IMR-90 (cell line): ENCODE results near the gene FAM219A. TPM values are rescaled to one million over a fixed set of nuclear protein-coding genes. Genes with fewer than 3 reads are reported as not detected.

Source experiments
- ATAC-seq: fragments of 200-7000 bp; cut with Tn5 transposase; 2 replicates; pipeline ENCODE4 v1.9.1; 2020; ENCODE audit warnings: low read depth, mild to moderate bottlenecking, moderate library complexity
- BruUV-seq: library from RNA; stranded (reverse); fragments of 400-500 nt; replicated peaks from 2 replicates; lab custom pipeline; 2021; lab: Mats Ljungman, UMichigan
- CTCF ChIA-PET: fragments of 300-600 bp; formaldehyde crosslinking; extraction: SDS; loops from one replicate; lab custom pipeline; 2021; ENCODE audit warnings: antibody characterized with exemption; lab: Yijun Ruan, JAX
- POLR2A ChIA-PET: fragments of 300-600 bp; sonication (Branson Sonifier 250); formaldehyde crosslinking; loops from one replicate; lab custom pipeline; 2022; ENCODE audit warnings: antibody characterized with exemption; ENCODE audit not compliant: unreplicated experiment; lab: Charles Lee
- DNase-seq: peaks from one replicate; pipeline ENCODE4 v3.0.0; 2013
- H2AFZ ChIP-seq: replicated peaks from 2 replicates; pipeline ENCODE3; 2013; ENCODE audit warnings: low read length, mild to moderate bottlenecking; ENCODE audit not compliant: poor library complexity
- H2AK5ac ChIP-seq: 2 replicates; pipeline ENCODE4 v1.6.1; 2013; ENCODE audit warnings: low read depth, low read length, inconsistent platforms
- H2AK9ac ChIP-seq: replicated peaks from 2 replicates; pipeline ENCODE3; 2013; ENCODE audit warnings: mild to moderate bottlenecking, low read depth, low read length, moderate library complexity; ENCODE audit not compliant: poor library complexity
- H2BK120ac ChIP-seq: 2 replicates; pipeline ENCODE4 v1.6.1; 2013; ENCODE audit warnings: low read depth, low read length, inconsistent platforms
- H2BK15ac ChIP-seq: 3 replicates; pipeline ENCODE4 v1.6.1; 2013; ENCODE audit warnings: low read depth, low read length, inconsistent platforms
- H2BK20ac ChIP-seq: 2 replicates; pipeline ENCODE4 v1.6.1; 2013; ENCODE audit warnings: low read depth, mild to moderate bottlenecking, inconsistent platforms, low read length, moderate library complexity
- H2BK5ac ChIP-seq: 2 replicates; pipeline ENCODE4 v1.6.1; 2013; ENCODE audit warnings: mild to moderate bottlenecking, low read depth, low read length, inconsistent platforms; ENCODE audit not compliant: poor library complexity, severe bottlenecking
- H3K14ac ChIP-seq: replicated peaks from 2 replicates; pipeline ENCODE4 v1.6.1; 2013; ENCODE audit warnings: low read depth, low read length, inconsistent platforms
- H3K18ac ChIP-seq: 2 replicates; pipeline ENCODE4 v1.6.1; 2013; ENCODE audit warnings: low read depth, low read length, control low read depth
- H3K23ac ChIP-seq: 2 replicates; pipeline ENCODE4 v1.6.1; 2013; ENCODE audit warnings: low read depth, low read length, inconsistent platforms
- H3K27ac ChIP-seq: 2 replicates; pipeline ENCODE4 v1.5.1; 2013; ENCODE audit warnings: mild to moderate bottlenecking, control low read depth, low read length; ENCODE audit not compliant: insufficient read depth
- H3K27me3 ChIP-seq: 2 replicates; pipeline ENCODE4 v1.6.1; 2013; ENCODE audit warnings: low read length; ENCODE audit not compliant: control insufficient read depth, insufficient read depth
- H3K36me3 ChIP-seq: 2 replicates; pipeline ENCODE4 v1.6.1; 2013; ENCODE audit warnings: low read length, mixed read lengths; ENCODE audit not compliant: control insufficient read depth, insufficient read depth
- H3K4ac ChIP-seq: 2 replicates; pipeline ENCODE4 v1.6.1; 2013; ENCODE audit warnings: low read depth, low read length, inconsistent platforms
- H3K4me1 ChIP-seq: 2 replicates; pipeline ENCODE4 v1.6.1; 2013; ENCODE audit warnings: low read length, mixed read lengths; ENCODE audit not compliant: control insufficient read depth, insufficient read depth
- H3K4me2 ChIP-seq: 2 replicates; pipeline ENCODE4 v1.6.1; 2013; ENCODE audit warnings: low read depth, mild to moderate bottlenecking, control low read depth, low read length, moderate library complexity
- H3K4me3 ChIP-seq: 2 replicates; pipeline ENCODE4 v1.5.1; 2013; ENCODE audit warnings: low read depth, mild to moderate bottlenecking, control low read depth, low read length, moderate library complexity; ENCODE audit not compliant: insufficient read depth
- H3K56ac ChIP-seq: 2 replicates; pipeline ENCODE4 v1.6.1; 2013; ENCODE audit warnings: low read length, inconsistent platforms; ENCODE audit not compliant: insufficient read depth; ENCODE audit errors: extremely low read depth
- H3K79me1 ChIP-seq, 2 experiments: 2 replicates each; pipeline ENCODE4 v1.6.1; 2013; ENCODE audit warnings: low read length in 2 of 2, inconsistent platforms in 1 of 2, low read depth in 1 of 2
- H3K9ac ChIP-seq: 2 replicates; pipeline ENCODE4 v1.6.1; 2013; ENCODE audit warnings: low read depth, low read length, control low read depth
- H3K9me1 ChIP-seq: 2 replicates; pipeline ENCODE4 v1.6.1; 2013; ENCODE audit warnings: low read length, inconsistent platforms; ENCODE audit not compliant: insufficient read depth
- H3K9me3 ChIP-seq: 2 replicates; pipeline ENCODE4 v1.6.1; 2013; ENCODE audit warnings: low read length; ENCODE audit not compliant: control insufficient read depth, insufficient read depth
- H4K20me1 ChIP-seq: 2 replicates; pipeline ENCODE4 v1.6.1; 2013; ENCODE audit warnings: low read length, inconsistent platforms; ENCODE audit not compliant: insufficient read depth
- H4K5ac ChIP-seq: 2 replicates; pipeline ENCODE4 v1.6.1; 2013; ENCODE audit warnings: mild to moderate bottlenecking, low read depth, low read length, control low read depth
- H4K8ac ChIP-seq, 2 experiments: 2 replicates each; pipeline ENCODE4 v1.6.1; 2013; ENCODE audit warnings: low read depth in 2 of 2, low read length in 2 of 2, control low read depth in 1 of 2, inconsistent platforms in 1 of 2
- H4K91ac ChIP-seq: 2 replicates; pipeline ENCODE4 v1.6.1; 2013; ENCODE audit warnings: low read depth, low read length, inconsistent platforms; ENCODE audit not compliant: insufficient read depth
- ELK1 ChIP-seq: fragments of 150-350 bp; IDR thresholded peaks from 2 replicates; pipeline ENCODE4 v1.6.1; 2016; ENCODE audit warnings: low read depth, mild to moderate bottlenecking, low read length, moderate library complexity, borderline replicate concordance
- MAFK ChIP-seq: IDR thresholded peaks from 2 replicates; pipeline ENCODE4 v1.6.1; 2012; ENCODE audit warnings: low read depth, low read length, improper control_type of control experiment
- NFE2L2 ChIP-seq: fragments of 150-350 bp; IDR thresholded peaks from 2 replicates; pipeline ENCODE4 v1.6.1; 2016; ENCODE audit warnings: low read depth, mild to moderate bottlenecking, low read length
- WGBS, 2 experiments: methylation state at CpG; one replicate each; pipeline versions ENCODE4 v1.1.5 to v1.1.7; 2013; ENCODE audit warnings: missing lambda C conversion rate in 2 of 2; ENCODE audit not compliant: insufficient read length in 1 of 2; ENCODE audit errors: extremely low coverage in 2 of 2; 5-methylcytosine and 5-hydroxymethylcytosine counted together
- dilution Hi-C: fragments of 300-500 bp; cut with HindIII; formaldehyde crosslinking; loops from one replicate; pipeline ENCODE4 v1.14.3; 2018; ENCODE audit warnings: low sequenced_read_pairs; ENCODE audit not compliant: unreplicated experiment
- in situ Hi-C: fragments of 300-500 bp; cut with MboI; formaldehyde crosslinking; loops from 3 replicates; pipeline ENCODE4 v1.14.3; 2019; ENCODE audit warnings: low sequenced_read_pairs, inconsistent platforms, mixed read lengths
- intact Hi-C: fragments of 100-400 bp; cut with micrococcal nuclease; formaldehyde crosslinking; loops from 2 replicates; pipeline ENCODE4 v1.10.0; 2022
- polyA plus RNA-seq, 3 experiments: library from polyadenylated mRNA; depleted of rRNA; stranded (reverse); fragments of >200 nt; gene quantifications; 2 replicates each; pipeline ENCODE4 v1.2.3, GENCODE V29; 2012; ENCODE audit warnings: low replicate concordance in 1 of 3
- total RNA-seq: library from RNA; depleted of rRNA; stranded (reverse); fragments of >200 nt; gene quantifications from 2 replicates; pipeline ENCODE4 v1.2.3, GENCODE V29; 2012

Gene FAM219A
- total and polyA plus RNA-seq, 2 of the 4 experiments (the other 2 are of a cell fraction) = 4.8 to 20.8 TPM

GRCh38 chr9:34465468-34465867 is 7.1 kb upstream of the FAM219A start:
- TF ChIP-seq NFE2L2 (no peak), MAFK (no peak), ELK1 (no peak)
- H4K20me1 ChIP-seq = no peaks in the 10 kb centered on the region
- no CpG with 5 or more reads among the region's 1 CpG for WGBS, 2 experiments
- H4K8ac ChIP-seq = no peak overlapping the region
- H3K14ac ChIP-seq = no peak overlapping the region
- no peak overlapping the region for H2BK20ac ChIP-seq
- H3K18ac ChIP-seq = no peak overlapping the region
- CTCF ChIA-PET = no interaction called here
- no peak for ATAC-seq
- no peak overlapping the region for H2BK15ac ChIP-seq
- H3K9me1 ChIP-seq = no peaks in the 10 kb centered on the region
- H3K9me3 ChIP-seq = no peaks in the 10 kb centered on the region
- in situ Hi-C loops (no loop called here), dilution Hi-C loops (no loop called here), intact Hi-C loops (no loop called here)
- POLR2A ChIA-PET = no interaction called here
- H3K9ac ChIP-seq = no peak overlapping the region
- H2BK120ac ChIP-seq = no peak overlapping the region
- no peak overlapping the region for H3K4me3 ChIP-seq
- no peaks in the 10 kb centered on the region for H3K79me1 ChIP-seq
- H3K36me3 ChIP-seq = no peaks in the 10 kb centered on the region
- H3K4ac ChIP-seq = no peak overlapping the region
- no peak overlapping the region for H4K5ac ChIP-seq
- no peak overlapping the region for H3K23ac ChIP-seq
- H3K27me3 ChIP-seq = peaks cover 20% of the 10 kb centered on the region
- no peak overlapping the region for H3K4me2 ChIP-seq
- no peaks in the 10 kb centered on the region for H3K4me1 ChIP-seq
- no peak overlapping the region for H4K91ac ChIP-seq
- DNase-seq = no peak
- no peak overlapping the region for H2AK9ac ChIP-seq
- H3K27ac ChIP-seq = no peak overlapping the region
- H3K56ac ChIP-seq = no peak overlapping the region
- no peak overlapping the region for H2AK5ac ChIP-seq
- no peak overlapping the region for H2BK5ac ChIP-seq
- BruUV-seq = no TSS peak
- no peak overlapping the region for H2AFZ ChIP-seq
